Heart left ventricle (tissue), 16 donors: ENCODE results near the gene IVD. TPM values are rescaled to one million over a fixed set of nuclear protein-coding genes. Genes with fewer than 3 reads are reported as not detected.

Experiments used
- ATAC-seq, 4 donors: fragments of 200-7000 bp; cut with Tn5 transposase; one replicate each; pipeline ENCODE4 v1.9.1; 2020 to 2022; ENCODE audit warnings: moderate library complexity in 4 of 4, mild to moderate bottlenecking in 3 of 4, moderate number of reproducible peaks in 1 of 4
- DNase-seq, 5 donors: peaks; one replicate each; pipeline ENCODE4 v3.0.0-alpha.2; 2020
- H3K27ac ChIP-seq, 12 donors: fragments of 200-600 bp; sonication (generic) in 4 of 12; one replicate each; pipeline versions ENCODE4 v1.5.0 to v1.8.0; 2016 to 2022; ENCODE audit warnings: mild to moderate bottlenecking in 2 of 12
- H3K27me3 ChIP-seq, 9 donors: fragments of 200-600 bp; sonication (generic) in 2 of 9; one replicate each; pipeline versions ENCODE4 v1.5.1 to v1.8.0; 2016 to 2022; ENCODE audit warnings: mild to moderate bottlenecking in 3 of 9
- H3K36me3 ChIP-seq, 9 donors: fragments of 200-600 bp; sonication (generic) in 2 of 9; one replicate each; pipeline versions ENCODE4 v1.5.0 to v1.8.0; 2018 to 2022; ENCODE audit warnings: mild to moderate bottlenecking in 2 of 9
- H3K4me1 ChIP-seq, 12 donors: fragments of 200-600 bp; sonication (generic) in 4 of 12; one replicate each; pipeline versions ENCODE4 v1.5.0 to v1.8.0; 2016 to 2022; ENCODE audit warnings: mild to moderate bottlenecking in 3 of 12
- H3K4me3 ChIP-seq, 12 donors: fragments of 200-600 bp; sonication (generic) in 4 of 12; one replicate each; pipeline versions ENCODE4 v1.5.0 to v1.8.0; 2017 to 2022; ENCODE audit warnings: mild to moderate bottlenecking in 9 of 12, moderate library complexity in 4 of 12
- H3K9me3 ChIP-seq, 12 donors: fragments of 200-600 bp; sonication (generic) in 4 of 12; one replicate each; pipeline versions ENCODE4 v1.5.0 to v1.8.0; 2016 to 2022; ENCODE audit warnings: mild to moderate bottlenecking in 1 of 12
- CTCF ChIP-seq, 12 donors: fragments of 200-600 bp; sonication (generic) in 4 of 12; IDR thresholded peaks; one replicate each; pipeline versions ENCODE4 v1.5.0 to v1.8.0; 2018 to 2022; ENCODE audit warnings: antibody characterized with exemption in 12 of 12, mild to moderate bottlenecking in 5 of 12
- POLR2A ChIP-seq, 2 donors: fragments of 450-650 bp; IDR thresholded peaks; one replicate each; pipeline ENCODE4 v1.6.1; 2017; ENCODE audit warnings: antibody characterized with exemption in 2 of 2, mild to moderate bottlenecking in 2 of 2, moderate library complexity in 2 of 2
- WGBS, 4 donors: extraction: QIAGEN DNeasy Blood & Tissue Kit in 2 of 4; methylation state at CpG; one replicate each; pipeline versions ENCODE4 v1.1.5 to v1.1.7; 2013 to 2018; 5-methylcytosine and 5-hydroxymethylcytosine counted together
- intact Hi-C, 10 donors: fragments of 100-400 bp; cut with DNase I; formaldehyde crosslinking; loops; one replicate each; pipeline versions ENCODE4 v1.11.1 to v1.14.2; 2022
- long read RNA-seq, 3 donors: library from polyadenylated mRNA; unstranded; transcript quantifications; one replicate each; pipeline ENCODE4 v2.0.0, GENCODE V29; 2020 to 2021
- polyA plus RNA-seq, 2 donors: library from polyadenylated mRNA; stranded (reverse); fragments of 200-250 nt; gene quantifications; one replicate each; pipeline ENCODE4 v1.2.3, GENCODE V29; 2013
- total RNA-seq, 9 donors: library from RNA; depleted of rRNA in 2 of 9; stranded (reverse); fragments of >200 nt in 2 of 9; fragmentation: NEBNext Ultra II Directional in 3 of 9; extraction: Animal tissue kit (Norgen Biotek cat#: 25700) in 3 of 9; gene quantifications; one replicate each; pipeline versions ENCODE4 v1.1.0 to v1.2.4, GENCODE V29; 2016 to 2023
- donor health status: ischemic (EF 13 %, LVEDD 7.1; RV severe dilation, severe dysfunction).
- donor health status: healthy with polysubstance abuse.
- donor health status: DM: no; HTN: yes; CAD: no.
- donor health status: DM: no; HTN: no; CAD: no.
- donor health status: ischemic (EF 25% LVEDD 6.9; RV normal size, moderate dysfunction).
- donor health status: ischemic (EF 25% LVEDD 5.7; RV mildly dilated, moderate dysfunction).
- donor health status: healthy.
- donor health status: DM: yes; HTN: yes; CAD: no.
- donor health status: ischemic (EF 35%, LVEDD 5.7; RV mildly dilated, moderate dysfunction).
- donor health status: nonischemic (EF 11% LVEDD 7.7; RV severe dilation, severe dysfunction).
- donor health status: DM: yes; HTN: yes; CAD: no.
- donor health status: PGD.
- donor health status: ischemic (EF 29% LVEDD 5.4; RV normal size, mild dysfunction).
- donor health status: nonischemic (EF 23%, LVEDD 6.1; RV moderate dilation, normal function).

Gene IVD
- 100 to 1,000 TPM in 4 of 9 donors, 10 to 100 TPM in 5; 72.1 to 130 (median 99.8) TPM for total RNA-seq
- 10 to 100 TPM; 52.9 to 56.2 TPM for polyA plus RNA-seq
- long read RNA-seq, donor 1, full-length matches to known transcripts: 205 of 260 reads
- long read RNA-seq, donor 1, partial matches to known transcripts: 20 of 260 reads
- long read RNA-seq, donor 1, other reads (novel, unspliced or antisense): 35 of 260 reads
- long read RNA-seq, donor 2, full-length matches to known transcripts: 325 of 416 reads
- long read RNA-seq, donor 2, partial matches to known transcripts: 13 of 416 reads
- long read RNA-seq, donor 2, other reads (novel, unspliced or antisense): 78 of 416 reads
- long read RNA-seq, donor 3, transcript IVD-206 (12 exons, 1,809 nt): major isoform, 55 of 77 reads
- long read RNA-seq, donor 3, partial matches to known transcripts: 7 of 77 reads
- long read RNA-seq, donor 3, other reads (novel, unspliced or antisense): 15 of 77 reads

DNA sequence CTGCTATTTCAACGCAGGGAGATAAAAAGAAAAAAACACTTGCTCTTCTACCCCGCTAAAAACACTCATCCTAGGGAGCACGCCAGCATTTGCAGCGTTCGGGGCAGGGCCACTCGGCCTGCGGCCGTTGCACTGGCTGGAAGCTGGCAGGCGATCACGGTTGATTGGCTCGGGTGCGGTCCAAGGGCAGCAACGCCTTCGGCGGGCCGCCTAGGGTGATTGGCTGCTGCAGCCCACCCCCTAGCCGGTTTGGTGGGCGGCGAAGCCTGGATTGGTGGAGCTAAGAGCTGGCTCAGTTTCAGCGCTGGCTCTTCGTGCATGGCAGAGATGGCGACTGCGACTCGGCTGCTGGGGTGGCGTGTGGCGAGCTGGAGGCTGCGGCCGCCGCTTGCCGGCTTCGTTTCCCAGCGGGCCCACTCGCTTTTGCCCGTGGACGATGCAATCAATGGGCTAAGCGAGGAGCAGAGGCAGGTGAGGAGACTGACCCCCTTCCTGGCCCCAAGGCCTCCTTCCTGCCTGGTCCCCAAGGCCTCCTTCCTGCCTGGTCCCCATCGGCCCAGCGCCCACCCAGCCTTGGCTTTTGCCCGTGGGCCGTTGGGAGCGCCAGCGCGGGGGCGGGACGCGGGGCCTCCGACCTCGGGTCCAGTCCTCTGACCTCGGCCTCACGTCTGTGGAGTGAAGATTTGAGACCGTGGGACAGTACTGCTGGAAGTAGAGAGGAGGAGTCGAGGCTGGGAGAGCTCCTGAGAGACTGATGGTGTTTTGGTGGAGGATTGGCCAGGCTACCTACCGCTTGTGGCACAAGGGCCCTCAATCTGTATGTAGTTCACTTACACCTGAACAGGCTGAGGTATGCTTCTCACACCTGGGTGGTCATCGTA is at the start of gene IVD:
IVD (plus strand) TSS at position 295 of the 881 bp plus-strand sequence; CDS start at position 328, 33 bp downstream.
- H3K9me3 ChIP-seq: no peaks in the 10 kb centered on the region
- peak in 1 of 2 donors; percentile 81 for TF ChIP-seq POLR2A (IDR thresholded peaks at IDR 0.05)
- TF ChIP-seq CTCF (IDR thresholded peaks at IDR 0.05): peak in 1 of 12 donors; percentile 6
- 1 to 2% (median 1%) methylated on average over 36 to 54 of the region's 54 CpGs for WGBS, 4 donors
- no peaks in the 10 kb centered on the region for H3K27me3 ChIP-seq
- H3K4me3 ChIP-seq: peak within 1 kb of the TSS; percentile 52 to 95 (median 74)
- ATAC-seq (peak; percentile 100), DNase-seq (peak; percentile 96 to 98 (median 98))
- peaks cover 0 to 34% (median 22%) of the 10 kb centered on the region in 9 donors for H3K36me3 ChIP-seq
- H3K27ac ChIP-seq: peak within 1 kb of the TSS in 11 of 12 donors; percentile 57 to 85 (median 77)
- peaks cover 0 to 31% (median 17%) of the 10 kb centered on the region in 12 donors for H3K4me1 ChIP-seq
- intact Hi-C loops: loop anchor here in 3 of 10 donors (2.0 to 10.0 kb wide), 3 partner anchors 23 to 361 kb away; partner anchors contain the start of gene KNSTRN (in 1 of the 3)

DNA sequence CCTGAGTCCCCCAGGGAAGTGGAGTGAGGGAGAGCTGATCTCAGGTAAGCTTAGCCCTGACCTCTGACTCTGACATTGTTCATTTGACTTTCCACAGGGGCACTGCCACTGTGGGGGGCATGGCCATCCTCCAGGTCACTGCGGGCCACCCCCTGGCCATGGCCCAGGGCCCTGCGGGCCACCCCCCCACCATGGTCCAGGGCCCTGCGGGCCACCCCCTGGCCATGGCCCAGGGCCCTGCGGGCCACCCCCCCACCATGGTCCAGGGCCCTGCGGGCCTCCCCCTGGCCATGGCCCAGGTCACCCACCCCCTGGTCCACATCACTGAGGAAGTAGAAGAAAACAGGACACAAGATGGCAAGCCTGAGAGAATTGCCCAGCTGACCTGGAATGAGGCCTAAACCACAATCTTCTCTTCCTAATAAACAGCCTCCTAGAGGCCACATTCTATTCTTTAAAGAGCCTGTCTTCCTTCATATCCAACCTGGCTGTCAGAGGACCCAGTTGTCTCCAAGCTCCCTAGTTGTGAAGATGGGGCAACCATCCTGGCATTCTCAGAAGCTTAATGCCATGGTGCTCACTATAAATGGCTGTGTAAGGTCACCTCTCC is 49.5 kb upstream of the IVD start:
- no peak for TF ChIP-seq POLR2A (IDR thresholded peaks at IDR 0.05)
- TF ChIP-seq CTCF (IDR thresholded peaks at IDR 0.05): no peak

GRCh38 chr15:40357246-40357645 is 48.3 kb upstream of the IVD start:
- H3K4me1 ChIP-seq: peaks cover 0 to 29% (median 10%) of the 10 kb centered on the region in 12 donors
- H3K4me3 ChIP-seq: peak overlapping the region in 6 of 12 donors; percentile 57 to 65 (median 64)
- ATAC-seq (no peak), DNase-seq (peak in 1 of 5 donors; percentile 40)
- intact Hi-C loops: loop anchor here in 1 of 10 donors (5.0 kb wide), 1 partner anchor 45 kb away; no protein-coding TSS in a partner anchor
- TF ChIP-seq POLR2A (IDR thresholded peaks at IDR 0.05) (no peak), CTCF (IDR thresholded peaks at IDR 0.05) (no peak)
- peak overlapping the region in 1 of 12 donors; percentile 17 for H3K27ac ChIP-seq
- no peaks in the 10 kb centered on the region for H3K36me3 ChIP-seq
- no peaks in the 10 kb centered on the region for H3K9me3 ChIP-seq
- no peaks in the 10 kb centered on the region for H3K27me3 ChIP-seq
- WGBS, 4 donors: 70 to 100% (median 77%) methylated on average over 1 of the region's 1 CpG

More for the DNA sequence above, 49.5 kb upstream of the IVD start:
- intact Hi-C loops: loop anchor here in 1 of 10 donors (5.0 kb wide), 1 partner anchor 44 kb away; no protein-coding TSS in a partner anchor
- ATAC-seq (no peak), DNase-seq (peak in 2 of 5 donors; percentile 7 to 16)
- Histone ChIP-seq H3K4me3 (no peak overlapping the region), H3K4me1 (peaks cover 0 to 29% (median 10%) of the 10 kb centered on the region in 12 donors), H3K27me3 (no peaks in the 10 kb centered on the region), H3K27ac (no peak overlapping the region), H3K36me3 (no peaks in the 10 kb centered on the region), H3K9me3 (no peaks in the 10 kb centered on the region)
- 88 to 100% (median 93%) methylated on average over 2 to 5 of the region's 5 CpGs for WGBS, 4 donors
